Measurements from ENCODE around the gene DYSF. TPM values are rescaled to one million over a fixed set of nuclear protein-coding genes. Genes with fewer than 3 reads are reported as not detected.

Gene DYSF
- total RNA-seq, 4 donors from 2014 or later: 2.8 to 14.9 (median 4.0) TPM

- Histone ChIP-seq H3K4me1 (no peaks in the 10 kb centered on the region), H3K4me3 (no peak overlapping the region), H3K27me3 (no peaks in the 10 kb centered on the region), H3K27ac (no peak overlapping the region), H3K36me3 (no peaks in the 10 kb centered on the region), H3K9me3 (peaks cover 0 to 18% (median 0%) of the 10 kb centered on the region in 4 donors)
- TF ChIP-seq CTCF (IDR thresholded peaks at IDR 0.05) (no peak), POLR2A (IDR thresholded peaks at IDR 0.05) (no peak)
- DNase-seq: no peak
Observed at GRCh38 chr2:71658771-71659170, 205.4 kb downstream of the DYSF start.

GRCh38 chr2:71659868-71660518 lies 206.6 kb downstream of the DYSF start:
- no peak overlapping the region for H3K27ac ChIP-seq
- TF ChIP-seq CTCF (IDR thresholded peaks at IDR 0.05) (no peak), POLR2A (IDR thresholded peaks at IDR 0.05) (no peak)
- H3K4me1 ChIP-seq: no peaks in the 10 kb centered on the region
- DNase-seq: no peak
- no peak overlapping the region for H3K4me3 ChIP-seq
- H3K27me3 ChIP-seq: no peaks in the 10 kb centered on the region
- H3K9me3 ChIP-seq: peaks cover 0 to 18% (median 0%) of the 10 kb centered on the region in 4 donors
- no peaks in the 10 kb centered on the region for H3K36me3 ChIP-seq

GRCh38 chr2:71661782-71662181 lies 208.4 kb downstream of the DYSF start:
- Histone ChIP-seq H3K36me3 (no peaks in the 10 kb centered on the region), H3K9me3 (peaks cover 0 to 18% (median 0%) of the 10 kb centered on the region in 4 donors), H3K4me1 (no peaks in the 10 kb centered on the region), H3K27me3 (no peaks in the 10 kb centered on the region), H3K27ac (no peak overlapping the region), H3K4me3 (no peak overlapping the region)
- TF ChIP-seq POLR2A (IDR thresholded peaks at IDR 0.05): no peak
- no peak for TF ChIP-seq CTCF (IDR thresholded peaks at IDR 0.05)
- no peak for DNase-seq

GRCh38 chr2:71662665-71663394 lies 209.5 kb downstream of the DYSF start:
- no peaks in the 10 kb centered on the region for H3K36me3 ChIP-seq
- H3K4me3 ChIP-seq: no peak overlapping the region
- DNase-seq: no peak
- H3K27ac ChIP-seq: no peak overlapping the region
- no peaks in the 10 kb centered on the region for H3K27me3 ChIP-seq
- H3K9me3 ChIP-seq: peaks cover 0 to 13% (median 0%) of the 10 kb centered on the region in 4 donors
- TF ChIP-seq CTCF (IDR thresholded peaks at IDR 0.05) (no peak), POLR2A (IDR thresholded peaks at IDR 0.05) (no peak)
- H3K4me1 ChIP-seq: no peaks in the 10 kb centered on the region

GRCh38 chr2:71664161-71664560 lies 210.8 kb downstream of the DYSF start:
- Histone ChIP-seq H3K4me3 (no peak overlapping the region), H3K27ac (no peak overlapping the region), H3K4me1 (no peaks in the 10 kb centered on the region), H3K27me3 (no peaks in the 10 kb centered on the region), H3K9me3 (no peaks in the 10 kb centered on the region), H3K36me3 (no peaks in the 10 kb centered on the region)
- peak in 1 of 3 donors; percentile 35 for DNase-seq
- no peak for TF ChIP-seq CTCF (IDR thresholded peaks at IDR 0.05)
- TF ChIP-seq POLR2A (IDR thresholded peaks at IDR 0.05): no peak

All from Peyer's patch (tissue), 4 donors.